Measurements from ENCODE around the gene PRCD.

Gene PRCD

GRCh38 chr17:76548378-76549214, 8.8 kb downstream of the PRCD start:
- TF ChIP-seq CTCF (IDR thresholded peaks at IDR 0.05; ENCODE audit: low read length, missing control alignments): no peak
- DNase-seq (ENCODE audit: low read depth): no peak
- no peak overlapping the region for H3K4me3 ChIP-seq (replicated peaks; ENCODE audit: low read depth, low read length)

- no peak for DNase-seq (ENCODE audit: low read depth)
- H3K4me3 ChIP-seq (replicated peaks; ENCODE audit: low read depth, low read length): no peak overlapping the region
- TF ChIP-seq CTCF (IDR thresholded peaks at IDR 0.05; ENCODE audit: low read length, missing control alignments): no peak
Observed at GRCh38 chr17:76549215-76549518, 9.3 kb downstream of the PRCD start.

- no peak for TF ChIP-seq CTCF (IDR thresholded peaks at IDR 0.05; ENCODE audit: low read length, missing control alignments)
- no peak overlapping the region for H3K4me3 ChIP-seq (replicated peaks; ENCODE audit: low read depth, low read length)
- no peak for DNase-seq (ENCODE audit: low read depth)
Observed at GRCh38 chr17:76549539-76549938, 9.7 kb downstream of the PRCD start.

- no peak for TF ChIP-seq CTCF (IDR thresholded peaks at IDR 0.05; ENCODE audit: low read length, missing control alignments)
- peak; percentile 84 for DNase-seq (ENCODE audit: low read depth)
- no peak overlapping the region for H3K4me3 ChIP-seq (replicated peaks; ENCODE audit: low read depth, low read length)
Observed at GRCh38 chr17:76550712-76551615, 11.1 kb downstream of the PRCD start.

GRCh38 chr17:76551685-76552084, 11.8 kb downstream of the PRCD start:
- no peak overlapping the region for H3K4me3 ChIP-seq (replicated peaks; ENCODE audit: low read depth, low read length)
- no peak for DNase-seq (ENCODE audit: low read depth)
- no peak for TF ChIP-seq CTCF (IDR thresholded peaks at IDR 0.05; ENCODE audit: low read length, missing control alignments)

GRCh38 chr17:76553178-76553908, 13.5 kb downstream of the PRCD start:
- no peak overlapping the region for H3K4me3 ChIP-seq (replicated peaks; ENCODE audit: low read depth, low read length)
- DNase-seq (ENCODE audit: low read depth): no peak
- no peak for TF ChIP-seq CTCF (IDR thresholded peaks at IDR 0.05; ENCODE audit: low read length, missing control alignments)

Data from fibroblast of pulmonary artery (primary cell).